GM21576 (cell line): ENCODE results near the gene KDM4E.
"Not testable (repeated sequence)": the region's sequence is repeated elsewhere in the genome, so short reads cannot be mapped to it uniquely, and the experiment has no call there.

Experiments used
- ATAC-seq: cut with Tn5 transposase; IDR thresholded peaks from one replicate; pipeline ENCODE4 v1.9.1; 2021; ENCODE audit warnings: mild to moderate bottlenecking, moderate library complexity; ENCODE audit not compliant: unreplicated experiment

KDM4E gene

DNA sequence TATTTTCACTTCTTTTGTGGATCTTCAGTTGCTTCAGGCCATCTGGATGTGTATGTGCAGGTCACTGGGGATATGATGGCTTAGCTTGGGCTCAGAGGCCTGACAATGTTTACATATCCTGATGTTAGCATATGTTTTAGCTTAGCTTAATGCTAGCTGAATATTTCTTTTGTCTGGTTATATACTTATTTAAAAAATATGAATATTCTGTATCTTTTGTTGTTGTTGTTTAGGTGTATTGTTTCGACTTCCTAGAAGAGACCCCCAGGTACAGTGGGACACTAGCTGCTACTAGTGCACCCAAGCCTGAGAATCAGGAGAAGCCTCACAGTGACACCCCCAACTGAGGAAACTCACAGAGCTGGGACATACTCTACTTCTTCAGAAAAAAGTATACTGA is at the start of gene KDM4E:
Gene KDM4E, plus strand, starts transcription at position 301 of the 400 bp plus-strand sequence. CDS start 300 bp downstream, outside the sequence.
- no peak for ATAC-seq

DNA sequence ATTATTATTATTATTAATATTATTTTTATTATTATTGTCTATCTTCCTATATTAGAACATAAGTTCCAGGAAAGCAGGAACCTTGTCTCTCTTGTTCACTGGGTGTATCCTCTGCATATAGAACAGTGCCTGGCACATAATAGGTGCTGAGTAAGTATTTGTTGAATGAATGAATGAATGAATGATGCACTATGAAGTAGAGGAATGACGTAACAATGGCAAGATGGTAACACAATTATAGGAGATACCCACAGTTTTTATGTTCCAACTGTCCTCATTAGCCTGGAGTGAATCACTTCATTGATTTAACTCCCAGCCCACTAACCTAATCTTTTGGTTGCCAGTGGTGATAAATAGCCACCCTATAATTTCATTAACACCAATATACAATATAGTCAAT is 49.5 kb upstream of the KDM4E start:
- no peak for ATAC-seq

GRCh38 chr11:94987378-94987777 is 37.7 kb upstream of the KDM4E start:
- no peak for ATAC-seq

- no peak for ATAC-seq
Measured at GRCh38 chr11:94988748-94989147, 36.3 kb upstream of the KDM4E start.

- no peak for ATAC-seq
Measured at GRCh38 chr11:94993400-94993943, 31.6 kb upstream of the KDM4E start.

- no peak for ATAC-seq
Measured at GRCh38 chr11:94997437-94997836, 27.6 kb upstream of the KDM4E start.

DNA sequence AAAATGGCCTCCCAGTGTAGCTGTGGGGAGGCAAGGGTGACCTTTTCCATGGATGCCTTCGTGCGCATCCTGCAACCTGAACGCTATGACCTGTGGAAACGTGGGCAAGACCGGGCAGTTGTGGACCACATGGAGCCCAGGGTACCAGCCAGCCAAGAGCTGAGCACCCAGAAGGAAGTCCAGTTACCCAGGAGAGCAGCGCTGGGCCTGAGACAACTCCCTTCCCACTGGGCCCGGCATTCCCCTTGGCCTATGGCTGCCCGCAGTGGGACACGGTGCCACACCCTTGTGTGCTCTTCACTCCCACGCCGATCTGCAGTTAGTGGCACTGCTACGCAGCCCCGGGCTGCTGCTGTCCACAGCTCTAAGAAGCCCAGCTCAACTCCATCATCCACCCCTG is 26.8 kb upstream of the KDM4E start:
- no peak for ATAC-seq

DNA sequence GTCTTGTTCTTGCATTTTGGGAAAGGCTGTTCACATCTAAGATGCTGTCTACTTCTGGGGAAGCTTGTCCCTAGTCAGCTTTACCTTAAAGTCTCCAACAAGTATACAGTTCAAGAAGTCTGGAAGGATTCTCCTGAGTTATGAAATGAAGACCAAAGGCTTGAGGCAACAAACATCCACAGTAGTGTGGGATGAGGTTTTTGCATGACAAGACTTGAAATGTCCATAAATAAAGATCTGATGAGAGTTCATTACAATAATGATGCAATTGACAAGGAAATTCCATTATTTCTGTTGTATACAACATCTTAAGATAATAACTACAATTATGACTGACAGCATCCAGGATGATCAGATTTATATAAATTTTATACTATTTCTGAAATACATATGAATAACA is 21.3 kb upstream of the KDM4E start:
- ATAC-seq, result no peak

DNA sequence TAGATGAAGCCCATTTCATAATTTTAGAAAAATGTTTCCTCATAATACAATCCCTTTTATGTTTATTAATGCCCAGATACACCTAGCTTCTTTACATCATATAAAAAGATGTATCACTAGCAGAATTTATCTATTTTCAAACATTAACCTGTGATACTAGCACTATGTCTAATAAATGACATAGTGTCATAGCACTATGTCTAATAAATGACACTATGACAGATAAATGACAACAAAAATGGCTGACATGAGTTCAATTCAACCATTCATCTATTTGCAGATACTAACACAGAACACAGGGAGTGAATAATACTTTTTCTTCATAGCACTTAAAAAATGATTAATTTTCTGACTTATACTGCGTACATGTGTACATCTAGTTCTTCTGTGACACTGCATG is 19.4 kb upstream of the KDM4E start:
- no peak for ATAC-seq

DNA sequence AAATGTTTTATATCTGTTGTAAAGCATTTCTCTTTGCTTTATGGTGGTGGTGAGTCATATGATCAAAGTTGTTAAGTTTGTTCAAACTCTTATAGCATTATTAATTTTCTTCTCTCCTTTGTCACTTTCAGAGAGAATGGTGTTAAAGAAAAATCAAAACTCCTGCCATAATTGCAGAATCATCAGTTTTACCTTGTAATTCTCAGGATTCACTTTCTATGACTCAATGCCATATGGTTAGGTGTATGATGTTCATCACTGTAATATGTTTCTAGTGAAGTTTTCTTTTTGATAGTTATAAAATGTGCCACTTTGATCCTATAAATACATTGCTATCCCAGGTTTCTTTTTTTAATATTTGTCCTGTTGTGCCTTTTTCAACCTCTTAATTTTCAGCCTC is 13.7 kb upstream of the KDM4E start:
- ATAC-seq, result no peak

GRCh38 chr11:95014184-95014821 is 10.8 kb upstream of the KDM4E start:
- no peak for ATAC-seq

GRCh38 chr11:95016139-95016538 is 8.9 kb upstream of the KDM4E start:
- no peak for ATAC-seq

GRCh38 chr11:95021468-95021867 is 3.6 kb upstream of the KDM4E start:
- not testable (repeated sequence) for ATAC-seq

DNA sequence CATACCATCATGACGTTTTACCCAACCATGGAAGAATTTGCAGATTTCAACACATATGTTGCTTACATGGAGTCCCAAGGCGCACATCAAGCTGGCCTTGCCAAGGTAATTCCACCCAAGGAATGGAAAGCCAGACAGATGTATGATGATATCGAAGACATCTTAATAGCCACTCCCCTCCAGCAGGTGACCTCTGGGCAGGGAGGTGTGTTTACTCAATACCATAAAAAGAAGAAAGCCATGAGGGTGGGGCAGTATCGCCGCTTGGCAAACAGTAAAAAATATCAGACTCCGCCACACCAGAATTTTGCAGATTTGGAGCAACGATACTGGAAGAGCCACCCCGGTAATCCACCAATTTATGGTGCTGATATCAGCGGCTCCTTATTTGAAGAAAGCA is 536 bp downstream of the KDM4E start:
- not testable (repeated sequence) for ATAC-seq

DNA sequence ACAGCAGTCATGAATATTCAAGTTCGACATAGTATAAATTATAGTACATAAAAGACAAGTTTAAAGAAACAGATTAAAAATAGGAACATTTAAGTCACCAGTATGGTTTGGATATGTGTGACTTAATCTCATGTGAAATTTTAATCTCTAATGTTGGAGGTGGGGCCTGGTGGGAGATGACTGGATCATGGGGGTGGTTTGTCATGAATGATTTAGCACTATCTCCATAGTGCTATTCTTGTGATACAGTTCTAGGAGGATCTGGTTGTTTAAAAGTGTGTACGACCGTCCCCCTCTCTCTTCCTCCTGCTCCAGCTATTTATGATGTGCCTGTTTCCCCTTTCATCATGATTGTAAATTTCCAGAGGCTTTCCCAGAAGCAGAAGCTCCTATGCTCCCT is 3.3 kb downstream of the KDM4E start:
- ATAC-seq, result no peak

DNA sequence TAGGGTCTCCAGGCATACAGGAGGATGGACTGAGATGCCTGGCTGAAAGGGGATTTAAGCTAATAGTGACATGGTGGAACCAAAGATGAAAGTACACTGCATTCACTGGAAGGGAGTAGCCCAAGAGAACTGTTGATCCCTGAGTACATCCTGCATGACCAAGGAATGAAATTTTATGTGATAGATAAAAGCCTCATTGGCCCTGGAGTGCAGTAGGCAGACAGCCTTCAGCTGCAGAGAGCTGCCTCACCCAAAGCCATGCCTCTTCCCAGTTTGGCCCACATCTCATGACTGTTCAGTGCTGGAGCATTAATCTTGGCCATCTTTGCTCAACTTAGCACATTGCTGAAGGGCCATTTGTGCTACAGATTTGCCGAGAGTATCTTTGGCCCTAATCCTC is 8.0 kb downstream of the KDM4E start:
- no peak for ATAC-seq

GRCh38 chr11:95035316-95035715 is 10.3 kb downstream of the KDM4E start:
- ATAC-seq, result no peak

DNA sequence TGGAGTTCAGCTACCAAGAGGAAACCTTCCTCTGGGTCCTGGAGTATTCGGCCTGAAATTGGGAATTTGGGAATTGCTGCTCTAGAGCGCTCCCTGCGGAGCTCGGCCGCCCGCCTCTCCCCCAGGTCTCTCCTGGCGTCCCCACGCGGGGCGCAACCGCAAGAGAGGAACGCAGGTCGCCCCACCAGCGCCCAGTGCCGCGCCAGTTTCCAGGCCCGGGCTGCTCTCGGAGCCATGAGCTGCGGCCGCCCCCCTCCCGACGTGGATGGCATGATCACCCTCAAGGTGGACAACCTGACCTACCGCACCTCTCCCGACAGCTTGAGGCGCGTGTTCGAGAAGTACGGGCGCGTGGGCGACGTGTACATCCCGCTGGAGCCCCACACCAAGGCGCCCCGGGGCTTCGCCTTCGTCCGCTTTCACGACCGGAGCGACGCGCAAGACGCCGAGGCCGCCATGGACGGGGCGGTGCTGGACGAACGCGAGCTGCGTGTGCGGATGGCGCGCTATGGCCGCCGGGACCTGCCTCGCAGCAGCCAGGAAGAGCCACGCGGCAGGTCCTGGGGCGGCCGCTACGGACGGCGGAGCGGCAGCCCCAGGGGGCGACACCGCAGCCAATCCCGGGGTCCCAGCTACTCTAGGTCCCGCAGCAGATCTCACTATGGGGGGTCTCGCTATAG is 12.4 kb downstream of the KDM4E start:
- ATAC-seq, result not testable (repeated sequence)

GRCh38 chr11:95042239-95042638 is 17.2 kb downstream of the KDM4E start:
- no peak for ATAC-seq

GRCh38 chr11:95042906-95043305 is 17.8 kb downstream of the KDM4E start:
- ATAC-seq, result no peak

GRCh38 chr11:95044010-95044409 is 19.0 kb downstream of the KDM4E start:
- no peak for ATAC-seq

- ATAC-seq, result no peak
Measured at GRCh38 chr11:95045812-95046211, 20.8 kb downstream of the KDM4E start.
